Endothelial cell (in vitro differentiated cells): ENCODE data around the gene PRR12. TPM values are rescaled to one million over a fixed set of nuclear protein-coding genes. Genes with fewer than 3 reads are reported as not detected.
A peak's percentile ranks its signal among the peaks of the same experiment; 100 is the strongest.

Experiments used
- DNase-seq: peaks from one replicate; pipeline ENCODE4 v3.0.0; 2021; ENCODE audit warnings: low spot score
- H3K27ac Mint-ChIP-seq: one replicate; pipeline ENCODE4 v1.8.0; 2021; ENCODE audit warnings: mixed read lengths, inconsistent platforms; ENCODE audit not compliant: unreplicated experiment
- H3K27me3 Mint-ChIP-seq: one replicate; pipeline ENCODE4 v1.8.0; 2021; ENCODE audit warnings: mild to moderate bottlenecking, moderate library complexity, mixed read lengths, inconsistent platforms; ENCODE audit not compliant: unreplicated experiment
- H3K36me3 Mint-ChIP-seq: one replicate; pipeline ENCODE4 v1.8.0; 2021; ENCODE audit warnings: mild to moderate bottlenecking, low read depth, mixed read lengths, inconsistent platforms; ENCODE audit not compliant: unreplicated experiment
- H3K4me1 Mint-ChIP-seq: one replicate; pipeline ENCODE4 v1.8.0; 2021; ENCODE audit warnings: mild to moderate bottlenecking, mixed read lengths, inconsistent platforms; ENCODE audit not compliant: unreplicated experiment
- H3K4me3 Mint-ChIP-seq: one replicate; pipeline ENCODE4 v1.8.0; 2021; ENCODE audit warnings: mild to moderate bottlenecking, mixed read lengths, inconsistent platforms; ENCODE audit not compliant: unreplicated experiment
- H3K9me3 Mint-ChIP-seq: one replicate; pipeline ENCODE4 v1.8.0; 2021; ENCODE audit warnings: mixed read lengths, inconsistent platforms; ENCODE audit not compliant: unreplicated experiment
- CTCF ChIP-seq: fragments of 200-600 bp; sonication (generic); IDR thresholded peaks from one replicate; pipeline ENCODE4 v1.5.0; 2021; ENCODE audit warnings: antibody characterized with exemption; ENCODE audit not compliant: unreplicated experiment
- total RNA-seq: library from RNA; stranded (reverse); fragmentation: NEBNext Ultra II Directional; extraction: Animal tissue kit (Norgen Biotek cat#: 25700); gene quantifications from one replicate; pipeline ENCODE4 v1.2.1, GENCODE V29; 2021; ENCODE audit not compliant: unreplicated experiment

PRR12 gene
- total RNA-seq, 1 donor from 2014 or later = 38.8 TPM

GRCh38 chr19:49570997-49571676 lies 19.8 kb upstream of the PRR12 start:
- Mint-ChIP-seq H3K9me3 (no peaks in the 10 kb centered on the region), H3K36me3 (peaks cover 8% of the 10 kb centered on the region), H3K4me1 (peaks cover 13% of the 10 kb centered on the region), H3K27ac (peak overlapping the region; percentile 61), H3K4me3 (no peak overlapping the region), H3K27me3 (no peaks in the 10 kb centered on the region)
- TF ChIP-seq CTCF = no peak
- no peak for DNase-seq

- TF ChIP-seq CTCF = no peak
- Mint-ChIP-seq H3K27me3 (no peaks in the 10 kb centered on the region), H3K27ac (no peak overlapping the region), H3K4me3 (no peak overlapping the region), H3K9me3 (no peaks in the 10 kb centered on the region), H3K36me3 (peaks cover 8% of the 10 kb centered on the region), H3K4me1 (peaks cover 13% of the 10 kb centered on the region)
- no peak for DNase-seq
These were observed 18.0 kb upstream of the PRR12 start for GRCh38 chr19:49573009-49573408.

GRCh38 chr19:49573425-49573824 lies 17.6 kb upstream of the PRR12 start:
- H3K9me3 Mint-ChIP-seq = no peaks in the 10 kb centered on the region
- H3K27me3 Mint-ChIP-seq = no peaks in the 10 kb centered on the region
- peaks cover 13% of the 10 kb centered on the region for H3K4me1 Mint-ChIP-seq
- peaks cover 8% of the 10 kb centered on the region for H3K36me3 Mint-ChIP-seq
- TF ChIP-seq CTCF = no peak
- no peak overlapping the region for H3K27ac Mint-ChIP-seq
- no peak overlapping the region for H3K4me3 Mint-ChIP-seq
- DNase-seq = no peak

- DNase-seq = no peak
- H3K9me3 Mint-ChIP-seq = no peaks in the 10 kb centered on the region
- H3K36me3 Mint-ChIP-seq = peaks cover 12% of the 10 kb centered on the region
- H3K27me3 Mint-ChIP-seq = no peaks in the 10 kb centered on the region
- no peak overlapping the region for H3K4me3 Mint-ChIP-seq
- TF ChIP-seq CTCF = no peak
- no peak overlapping the region for H3K27ac Mint-ChIP-seq
- H3K4me1 Mint-ChIP-seq = peaks cover 18% of the 10 kb centered on the region
These were observed 16.7 kb upstream of the PRR12 start for GRCh38 chr19:49574206-49574755.

- Mint-ChIP-seq H3K4me3 (peak overlapping the region; percentile 99), H3K9me3 (no peaks in the 10 kb centered on the region), H3K4me1 (peaks cover 20% of the 10 kb centered on the region), H3K27me3 (peaks cover 8% of the 10 kb centered on the region), H3K27ac (peak overlapping the region; percentile 98), H3K36me3 (peaks cover 14% of the 10 kb centered on the region)
- TF ChIP-seq CTCF = no peak
- no peak for DNase-seq
These were observed 11.8 kb upstream of the PRR12 start for GRCh38 chr19:49579193-49579592.
